ENCODE data around the gene ZBTB45. TPM values are rescaled to one million over a fixed set of nuclear protein-coding genes. Genes with fewer than 3 reads are reported as not detected.

The ZBTB45 gene
- total RNA-seq, 4 donors from 2014 or later, result 13.3 to 30.5 (median 18.4) TPM

- DNase-seq (ENCODE audit: low spot score in 2 of 2), result peak in 1 of 2 donors; percentile 87
- H3K4me3 ChIP-seq (ENCODE audit: low read depth, poor library complexity, severe bottlenecking), result no peak overlapping the region
- TF ChIP-seq CTCF (IDR thresholded peaks at IDR 0.05), result no peak
- TF ChIP-seq POLR2A (IDR thresholded peaks at IDR 0.05), result no peak
- intact Hi-C loops (cut with DNase I; ENCODE audit: low total_unique reads), result no loop called here
- 2 to 4% methylated on average over 26 to 47 of the region's 55 CpGs for WGBS, 2 donors
These were observed 18.9 kb upstream of the ZBTB45 start for GRCh38 chr19:58538257-58539168.

- WGBS, 2 donors, result 81 to 91% methylated on average over 8 of the region's 8 CpGs
- no peak for TF ChIP-seq POLR2A (IDR thresholded peaks at IDR 0.05)
- no peak for TF ChIP-seq CTCF (IDR thresholded peaks at IDR 0.05)
- no peak overlapping the region for H3K4me3 ChIP-seq (ENCODE audit: low read depth, poor library complexity, severe bottlenecking)
- no peak for DNase-seq (ENCODE audit: low spot score in 2 of 2)
- intact Hi-C loops (cut with DNase I; ENCODE audit: low total_unique reads), result no loop called here
These were observed 17.5 kb upstream of the ZBTB45 start for GRCh38 chr19:58536852-58537798.

GRCh38 chr19:58535857-58536256, 16.2 kb upstream of the ZBTB45 start:
- TF ChIP-seq CTCF (IDR thresholded peaks at IDR 0.05), result no peak
- no peak for TF ChIP-seq POLR2A (IDR thresholded peaks at IDR 0.05)
- no peak for DNase-seq (ENCODE audit: low spot score in 2 of 2)
- H3K4me3 ChIP-seq (ENCODE audit: low read depth, poor library complexity, severe bottlenecking), result no peak overlapping the region
- WGBS, 2 donors, result 90 to 91% methylated on average over 3 of the region's 3 CpGs
- intact Hi-C loops (cut with DNase I; ENCODE audit: low total_unique reads), result no loop called here

GRCh38 chr19:58531034-58531840, 11.6 kb upstream of the ZBTB45 start:
- TF ChIP-seq CTCF (IDR thresholded peaks at IDR 0.05), result no peak
- no peak for TF ChIP-seq POLR2A (IDR thresholded peaks at IDR 0.05)
- 63 to 69% methylated on average over 10 of the region's 10 CpGs for WGBS, 2 donors
- DNase-seq (ENCODE audit: low spot score in 2 of 2), result no peak
- intact Hi-C loops (cut with DNase I; ENCODE audit: low total_unique reads), result no loop called here
- no peak overlapping the region for H3K4me3 ChIP-seq (ENCODE audit: low read depth, poor library complexity, severe bottlenecking)

GRCh38 chr19:58529405-58529804, 9.8 kb upstream of the ZBTB45 start:
- TF ChIP-seq POLR2A (IDR thresholded peaks at IDR 0.05), result no peak
- no peak for TF ChIP-seq CTCF (IDR thresholded peaks at IDR 0.05)
- H3K4me3 ChIP-seq (ENCODE audit: low read depth, poor library complexity, severe bottlenecking), result no peak overlapping the region
- intact Hi-C loops (cut with DNase I; ENCODE audit: low total_unique reads), result no loop called here
- DNase-seq (ENCODE audit: low spot score in 2 of 2), result no peak
- WGBS, 2 donors, result 80 to 82% methylated on average over 3 of the region's 3 CpGs

Data from lower leg skin (tissue), 4 donors.